DND-41 (cell line): ENCODE data around the gene KISS1.

Experiments
- ATAC-seq: fragments of 200-7000 bp; cut with Tn5 transposase; 3 replicates; pipeline ENCODE4 v1.9.1; 2021; ENCODE audit warnings: low read depth; ENCODE audit not compliant: insufficient read depth
- DNase-seq: peaks from one replicate; pipeline ENCODE4 v3.0.0-alpha.2; 2020
- H2AFZ ChIP-seq: 2 replicates; pipeline ENCODE4 v1.6.0; 2012; ENCODE audit warnings: low read depth, low read length
- H3K27ac ChIP-seq: 2 replicates; pipeline ENCODE4 v1.5.1; 2012; ENCODE audit warnings: low read length, inconsistent platforms
- H3K27me3 ChIP-seq: fragments of 200-600 bp; sonication (generic); 2 replicates; pipeline ENCODE4 v1.6.0; 2012; ENCODE audit warnings: low read length, mild to moderate bottlenecking, inconsistent platforms; ENCODE audit not compliant: insufficient read depth, poor library complexity
- H3K36me3 ChIP-seq: 2 replicates; pipeline ENCODE4 v1.5.1; 2012; ENCODE audit warnings: low read length, inconsistent platforms; ENCODE audit not compliant: insufficient read depth
- H3K4me1 ChIP-seq: 2 replicates; pipeline ENCODE4 v1.5.1; 2012; ENCODE audit warnings: mild to moderate bottlenecking, low read length; ENCODE audit not compliant: insufficient read depth
- H3K4me2 ChIP-seq: 2 replicates; pipeline ENCODE4 v1.6.0; 2012; ENCODE audit warnings: mild to moderate bottlenecking, moderate library complexity, low read length, inconsistent platforms; ENCODE audit not compliant: insufficient read depth
- H3K4me3 ChIP-seq, 2 experiments: fragments of 200-600 bp in 1 of 2; shearing (Covaris generic) in 1 of 2; 2 replicates each; pipeline ENCODE4 v1.5.1; 2012 to 2016; ENCODE audit warnings: inconsistent platforms in 2 of 2, low read length in 2 of 2, mild to moderate bottlenecking in 2 of 2, low read depth in 1 of 2, moderate library complexity in 1 of 2
- H3K79me2 ChIP-seq: 2 replicates; pipeline ENCODE4 v1.6.0; 2012; ENCODE audit warnings: low read length, inconsistent platforms; ENCODE audit not compliant: insufficient read depth
- H3K9ac ChIP-seq: 2 replicates; pipeline ENCODE4 v1.6.0; 2012; ENCODE audit warnings: low read depth, mild to moderate bottlenecking, inconsistent platforms, low read length, moderate library complexity
- H3K9me3 ChIP-seq: 2 replicates; pipeline ENCODE4 v1.5.1; 2012; ENCODE audit warnings: low read length, moderate library complexity, mild to moderate bottlenecking, inconsistent platforms; ENCODE audit not compliant: insufficient read depth, severe bottlenecking
- H4K20me1 ChIP-seq: 2 replicates; pipeline ENCODE4 v1.6.0; 2012; ENCODE audit warnings: low read length; ENCODE audit not compliant: insufficient read depth
- CTCF ChIP-seq: IDR thresholded peaks from 2 replicates; pipeline ENCODE4 v1.5.1; 2012; ENCODE audit warnings: borderline replicate concordance, low read length, moderate library complexity, mild to moderate bottlenecking; ENCODE audit not compliant: poor library complexity, severe bottlenecking; ENCODE audit errors: extremely low read depth
- EZH2 ChIP-seq: IDR thresholded peaks from 3 replicates; pipeline ENCODE4 v1.6.1; 2012; ENCODE audit warnings: borderline replicate concordance, low read depth, mild to moderate bottlenecking, moderate library complexity, low read length, inconsistent platforms; ENCODE audit not compliant: severe bottlenecking

KISS1 gene

GRCh38 chr1:204216880-204217647 is 20.8 kb upstream of the KISS1 start:
- H2AFZ ChIP-seq, result no peak overlapping the region
- no peaks in the 10 kb centered on the region for H3K4me1 ChIP-seq
- no peak overlapping the region for H3K4me2 ChIP-seq
- no peak overlapping the region for H3K4me3 ChIP-seq
- DNase-seq (no peak), ATAC-seq (no peak)
- no peaks in the 10 kb centered on the region for H3K79me2 ChIP-seq
- no peak overlapping the region for H3K9ac ChIP-seq
- H4K20me1 ChIP-seq, result no peaks in the 10 kb centered on the region
- H3K27ac ChIP-seq, result no peak overlapping the region
- H3K27me3 ChIP-seq, result peaks cover 8% of the 10 kb centered on the region
- H3K36me3 ChIP-seq, result no peaks in the 10 kb centered on the region
- no peaks in the 10 kb centered on the region for H3K9me3 ChIP-seq
- TF ChIP-seq EZH2 (no peak), CTCF (no peak)

GRCh38 chr1:204216236-204216635 is 19.9 kb upstream of the KISS1 start:
- Histone ChIP-seq H3K4me1 (no peaks in the 10 kb centered on the region), H3K9me3 (no peaks in the 10 kb centered on the region), H3K4me2 (no peak overlapping the region), H2AFZ (no peak overlapping the region), H3K4me3 (no peak overlapping the region), H3K27me3 (peaks cover 8% of the 10 kb centered on the region), H3K36me3 (no peaks in the 10 kb centered on the region), H3K27ac (no peak overlapping the region), H3K79me2 (no peaks in the 10 kb centered on the region), H4K20me1 (no peaks in the 10 kb centered on the region), H3K9ac (no peak overlapping the region)
- no peak for DNase-seq
- TF ChIP-seq CTCF, result no peak
- no peak for TF ChIP-seq EZH2
- ATAC-seq, result no peak

GRCh38 chr1:204213668-204214662 is 17.7 kb upstream of the KISS1 start, which contains the start of gene GOLT1A:
Gene GOLT1A (minus strand): TSS chr1:204213988. CDS start chr1:204213906, 82 bp downstream.
- Histone ChIP-seq H3K9me3 (no peaks in the 10 kb centered on the region), H3K4me1 (no peaks in the 10 kb centered on the region), H2AFZ (no peak within 1 kb of the TSS), H3K9ac (no peak within 1 kb of the TSS), H3K4me3 (no peak within 1 kb of the TSS), H3K36me3 (no peaks in the 10 kb centered on the region), H3K4me2 (no peak within 1 kb of the TSS), H4K20me1 (no peaks in the 10 kb centered on the region; the same call in 1 of the 2 replicates), H3K27ac (no peak within 1 kb of the TSS), H3K27me3 (peaks cover 8% of the 10 kb centered on the region), H3K79me2 (no peaks in the 10 kb centered on the region)
- TF ChIP-seq EZH2 (no peak), CTCF (no peak)
- DNase-seq (no peak), ATAC-seq (no peak)
